AG04449 (cell line): Measurements from ENCODE around the gene THRB.
"Not testable (repeated sequence)": the region's sequence is repeated elsewhere in the genome, so short reads cannot be mapped to it uniquely, and the experiment has no call there.

ENCODE experiments used
- CTCF ChIA-PET: fragments of 350-600 bp; formaldehyde crosslinking; extraction: SDS; loops from one replicate; lab custom pipeline; 2021; ENCODE audit warnings: antibody characterized with exemption; lab: Yijun Ruan, JAX
- POLR2A ChIA-PET: fragments of 400-600, 350-600 bp; formaldehyde crosslinking; extraction: SDS; loops from one replicate; lab custom pipeline; 2020; ENCODE audit warnings: antibody characterized with exemption, inconsistent platforms; lab: Yijun Ruan, JAX
- DNase-seq: peaks from one replicate; pipeline ENCODE4 v3.0.0-alpha.2; 2010; ENCODE audit warnings: low read depth, low spot score
- H3K4me3 ChIP-seq: 2 replicates; pipeline ENCODE4 v1.5.1; 2011; ENCODE audit warnings: low read depth, mild to moderate bottlenecking, control low read depth, low read length
- TF ChIP-seq, protein P1 (sequence below): IDR thresholded peaks from one replicate; pipeline ENCODE4 v1.5.1; 2011; ENCODE audit warnings: mild to moderate bottlenecking, moderate library complexity, low read length, control low read depth, inconsistent platforms; ENCODE audit not compliant: insufficient read depth; ENCODE audit errors: missing control alignments

The THRB gene

DNA sequence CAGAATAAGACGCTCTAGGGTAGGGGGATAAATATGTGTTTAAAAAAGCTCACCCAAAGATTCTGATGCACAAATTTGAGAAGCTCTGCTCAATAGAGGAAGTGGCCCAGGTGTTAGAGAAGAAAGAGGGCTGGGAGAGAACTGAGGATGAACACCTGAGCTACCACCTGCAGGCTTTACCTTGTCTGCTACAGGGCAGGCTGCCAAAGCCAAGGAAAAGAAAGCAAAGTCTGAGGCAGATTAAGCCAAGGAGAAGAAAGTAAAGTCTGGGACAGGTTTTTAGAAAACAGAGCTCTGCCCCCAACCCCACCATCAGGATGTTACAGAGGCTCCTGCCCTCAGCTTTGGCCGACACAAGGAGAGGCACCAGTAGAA is 92.9 kb downstream of the THRB start:
- no peak overlapping the region for H3K4me3 ChIP-seq
- ChIA-PET POLR2A (no interaction called here), CTCF (no interaction called here)
- TF ChIP-seq, protein P1, sequence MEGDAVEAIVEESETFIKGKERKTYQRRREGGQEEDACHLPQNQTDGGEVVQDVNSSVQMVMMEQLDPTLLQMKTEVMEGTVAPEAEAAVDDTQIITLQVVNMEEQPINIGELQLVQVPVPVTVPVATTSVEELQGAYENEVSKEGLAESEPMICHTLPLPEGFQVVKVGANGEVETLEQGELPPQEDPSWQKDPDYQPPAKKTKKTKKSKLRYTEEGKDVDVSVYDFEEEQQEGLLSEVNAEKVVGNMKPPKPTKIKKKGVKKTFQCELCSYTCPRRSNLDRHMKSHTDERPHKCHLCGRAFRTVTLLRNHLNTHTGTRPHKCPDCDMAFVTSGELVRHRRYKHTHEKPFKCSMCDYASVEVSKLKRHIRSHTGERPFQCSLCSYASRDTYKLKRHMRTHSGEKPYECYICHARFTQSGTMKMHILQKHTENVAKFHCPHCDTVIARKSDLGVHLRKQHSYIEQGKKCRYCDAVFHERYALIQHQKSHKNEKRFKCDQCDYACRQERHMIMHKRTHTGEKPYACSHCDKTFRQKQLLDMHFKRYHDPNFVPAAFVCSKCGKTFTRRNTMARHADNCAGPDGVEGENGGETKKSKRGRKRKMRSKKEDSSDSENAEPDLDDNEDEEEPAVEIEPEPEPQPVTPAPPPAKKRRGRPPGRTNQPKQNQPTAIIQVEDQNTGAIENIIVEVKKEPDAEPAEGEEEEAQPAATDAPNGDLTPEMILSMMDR = no peak
- no peak for DNase-seq

DNA sequence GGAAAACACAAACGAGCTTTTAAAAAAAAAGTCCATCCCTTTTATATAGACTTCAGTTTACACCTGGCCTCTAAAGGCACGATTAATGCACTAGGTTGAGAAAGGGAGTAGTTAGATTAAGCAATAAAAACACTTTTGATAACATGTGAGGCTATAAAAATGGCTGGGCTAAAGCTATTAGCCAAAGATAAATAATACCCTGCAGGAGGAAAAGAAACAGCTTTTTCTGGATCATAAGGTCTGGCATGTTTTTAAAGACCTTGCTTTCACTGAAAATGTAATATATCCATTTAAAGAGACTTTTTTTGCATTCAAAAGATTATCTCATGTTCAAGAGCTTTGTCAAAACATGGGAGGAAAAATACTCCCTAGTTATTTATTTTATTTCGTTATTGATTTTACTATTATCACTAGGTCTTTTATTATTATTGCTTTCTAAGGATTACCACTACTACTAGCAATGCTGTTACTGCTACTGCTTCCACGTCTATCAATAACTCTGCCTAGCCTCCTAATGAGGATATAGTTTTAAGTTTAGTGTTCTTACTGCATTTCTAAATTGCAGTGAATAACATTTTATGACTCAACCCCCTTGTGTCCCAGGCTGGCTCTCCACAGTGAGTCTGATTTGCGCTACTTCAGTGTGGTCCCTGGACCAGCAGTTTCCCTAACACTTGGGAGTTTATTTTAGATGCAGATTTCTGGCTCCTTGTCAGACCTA is 93.4 kb downstream of the THRB start:
- no peak overlapping the region for H3K4me3 ChIP-seq
- TF ChIP-seq, protein P1 = no peak
- no peak for DNase-seq
- POLR2A ChIA-PET = no interaction called here
- CTCF ChIA-PET = no interaction called here

- ChIA-PET CTCF (no interaction called here), POLR2A (no interaction called here)
- DNase-seq = no peak
- TF ChIP-seq, protein P1 = no peak
- no peak overlapping the region for H3K4me3 ChIP-seq
These were observed 94.2 kb downstream of the THRB start for GRCh38 chr3:24400450-24400849.

GRCh38 chr3:24400015-24400414 is 94.6 kb downstream of the THRB start:
- no peak overlapping the region for H3K4me3 ChIP-seq
- CTCF ChIA-PET = no interaction called here
- POLR2A ChIA-PET = no interaction called here
- no peak for DNase-seq
- TF ChIP-seq, protein P1 = no peak

DNA sequence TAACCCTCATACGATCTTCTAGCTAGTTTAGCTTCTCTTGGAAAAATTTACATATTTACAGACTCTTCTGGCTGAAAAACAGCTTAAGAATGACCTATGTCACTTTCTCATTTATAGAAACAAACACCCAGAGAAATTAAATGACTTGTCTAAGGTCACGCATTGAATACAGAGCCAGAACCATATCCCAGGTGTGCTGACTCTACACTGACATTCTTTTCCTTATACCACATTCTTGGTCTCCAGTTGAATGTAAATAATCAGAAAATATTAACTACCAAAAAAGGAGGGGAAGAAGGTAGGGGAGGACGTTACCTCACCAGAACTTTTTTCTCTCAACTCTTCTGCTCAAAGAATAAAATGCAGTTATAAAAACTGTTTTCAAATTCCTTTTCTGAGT is 95.0 kb downstream of the THRB start:
- POLR2A ChIA-PET = no interaction called here
- CTCF ChIA-PET = no interaction called here

GRCh38 chr3:24398712-24399111 is 95.9 kb downstream of the THRB start:
- CTCF ChIA-PET, DNase-seq, H3K4me3 ChIP-seq, POLR2A ChIA-PET: not testable (repeated sequence)

More for the DNA sequence above, 95.0 kb downstream of the THRB start:
- TF ChIP-seq, protein P1 = no peak
- H3K4me3 ChIP-seq = no peak overlapping the region
- no peak for DNase-seq

DNA sequence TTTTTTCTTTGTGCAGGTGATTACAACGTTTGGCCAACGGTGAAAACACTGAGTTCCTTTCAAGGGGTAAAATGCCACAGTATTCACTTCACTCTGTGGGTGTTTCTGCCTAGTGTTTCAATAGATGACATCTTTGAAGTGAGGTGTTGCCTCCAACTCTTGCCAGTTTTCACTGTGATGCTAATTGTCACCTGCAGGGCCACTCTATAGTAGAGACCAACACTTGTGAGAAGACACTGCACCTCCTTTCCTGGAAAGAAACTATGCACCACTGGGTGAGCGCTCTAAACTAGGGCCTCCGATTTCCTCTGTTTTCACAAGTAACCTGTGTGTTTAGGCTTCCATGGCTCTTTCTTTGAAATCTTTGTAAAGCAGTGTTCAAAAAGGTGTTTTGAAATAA is 98.3 kb downstream of the THRB start:
- no peak for DNase-seq
- POLR2A ChIA-PET = no interaction called here
- TF ChIP-seq, protein P1 = no peak
- CTCF ChIA-PET = no interaction called here
- H3K4me3 ChIP-seq = no peak overlapping the region
